SK-N-SH treated with all-trans-retinoic acid at 6 μM for 48 hours (cell line): Measurements from ENCODE around the gene ITGB7.

Experiments used
- ATAC-seq: fragments of 200-7000 bp; cut with Tn5 transposase; 3 replicates; pipeline ENCODE4 v1.9.1; 2020; ENCODE audit warnings: mild to moderate bottlenecking, moderate library complexity
- ARNTL ChIP-seq: fragments of 450-650 bp; formaldehyde crosslinking; IDR thresholded peaks from 2 replicates; pipeline ENCODE4 v1.5.0; 2020; ENCODE audit warnings: low read depth, mild to moderate bottlenecking, moderate library complexity, borderline replicate concordance
- BACH2 ChIP-seq: fragments of 250-450 bp; sonication (Bioruptor Pico); IDR thresholded peaks from 2 replicates; pipeline ENCODE4 v1.9.0; 2021; ENCODE audit warnings: mild to moderate bottlenecking, borderline replicate concordance
- ESRRG ChIP-seq: fragments of 250-450 bp; sonication (Bioruptor Pico); IDR thresholded peaks from 2 replicates; pipeline ENCODE4 v1.6.1; 2021; ENCODE audit warnings: mild to moderate bottlenecking
- GLIS3 ChIP-seq: fragments of 250-450 bp; sonication (Bioruptor Pico); IDR thresholded peaks from 2 replicates; pipeline ENCODE4 v1.5.0; 2020; ENCODE audit warnings: mild to moderate bottlenecking, moderate library complexity
- ISL1 ChIP-seq: fragments of 250-450 bp; sonication (Bioruptor Pico); IDR thresholded peaks from 2 replicates; pipeline ENCODE4 v2.1.2; 2022; ENCODE audit warnings: mild to moderate bottlenecking, moderate library complexity
- OSR1 ChIP-seq: fragments of 250-450 bp; sonication (Bioruptor Pico); IDR thresholded peaks from 2 replicates; pipeline ENCODE4 v1.8.0; 2022; ENCODE audit warnings: moderate library complexity, mild to moderate bottlenecking, inconsistent platforms
- PATZ1 ChIP-seq: fragments of 250-450 bp; sonication (Bioruptor Pico); IDR thresholded peaks from 2 replicates; pipeline ENCODE4 v1.8.0; 2020; ENCODE audit warnings: mild to moderate bottlenecking, moderate library complexity, borderline replicate concordance
- POU6F1 ChIP-seq: fragments of 250-450 bp; sonication (Bioruptor Pico); IDR thresholded peaks from 2 replicates; pipeline ENCODE4 v1.8.0; 2021; ENCODE audit warnings: low read depth, mild to moderate bottlenecking, moderate library complexity, borderline replicate concordance
- PPARA ChIP-seq: fragments of 250-450 bp; sonication (Bioruptor Pico); IDR thresholded peaks from 2 replicates; pipeline ENCODE4 v1.5.0; 2020; ENCODE audit warnings: mild to moderate bottlenecking, borderline replicate concordance
- RARB ChIP-seq: fragments of 250-450 bp; sonication (Bioruptor Pico); IDR thresholded peaks from 2 replicates; pipeline ENCODE4 v1.8.0; 2021; ENCODE audit warnings: mild to moderate bottlenecking, moderate library complexity
- SNAI2 ChIP-seq: fragments of 250-450 bp; sonication (Bioruptor Pico); IDR thresholded peaks from 2 replicates; pipeline ENCODE4 v1.5.0; 2020; ENCODE audit warnings: mild to moderate bottlenecking, moderate library complexity
- TCF4 ChIP-seq: fragments of 250-450 bp; sonication (Bioruptor Pico); IDR thresholded peaks from 2 replicates; pipeline ENCODE4 v1.8.0; 2021; ENCODE audit warnings: mild to moderate bottlenecking, moderate library complexity, borderline replicate concordance
- TOX ChIP-seq: fragments of 250-450 bp; sonication (Bioruptor Pico); IDR thresholded peaks from 2 replicates; pipeline ENCODE4 v1.8.0; 2021; ENCODE audit warnings: mild to moderate bottlenecking, moderate library complexity, borderline replicate concordance
- TSHZ2 ChIP-seq: fragments of 250-450 bp; sonication (Bioruptor Pico); IDR thresholded peaks from 2 replicates; pipeline ENCODE4 v1.5.0; 2020; ENCODE audit warnings: mild to moderate bottlenecking, moderate library complexity
- ZC3H10 ChIP-seq: fragments of 250-450 bp; sonication (Bioruptor Pico); IDR thresholded peaks from 2 replicates; pipeline ENCODE4 v1.5.1; 2021; ENCODE audit warnings: mild to moderate bottlenecking, moderate library complexity
- ZFP3 ChIP-seq: fragments of 250-450 bp; sonication (Bioruptor Pico); IDR thresholded peaks from 2 replicates; pipeline ENCODE4 v1.5.0; 2020; ENCODE audit warnings: mild to moderate bottlenecking, moderate library complexity
- ZNF565 ChIP-seq: fragments of 450-650 bp; formaldehyde crosslinking; conservative IDR thresholded peaks from 2 replicates; pipeline ENCODE4 v1.5.0; 2020; ENCODE audit warnings: low read depth, mild to moderate bottlenecking, moderate library complexity
- ZNF70 ChIP-seq: fragments of 450-650 bp; formaldehyde crosslinking; IDR thresholded peaks from 2 replicates; pipeline ENCODE4 v1.5.0; 2020; ENCODE audit warnings: mild to moderate bottlenecking, moderate library complexity
- ZNF8 ChIP-seq: fragments of 450-650 bp; formaldehyde crosslinking; IDR thresholded peaks from 2 replicates; pipeline ENCODE4 v1.5.0; 2020; ENCODE audit warnings: mild to moderate bottlenecking, moderate library complexity
- TF ChIP-seq, protein P1 (sequence below): fragments of 250-450 bp; sonication (Bioruptor Pico); IDR thresholded peaks from 2 replicates; pipeline ENCODE4 v1.5.1; 2020; ENCODE audit warnings: low read depth, mild to moderate bottlenecking, moderate library complexity

Gene ITGB7

GRCh38 chr12:53193040-53193439 is 14.0 kb downstream of the ITGB7 start:
- ATAC-seq: no peak
- TF ChIP-seq TSHZ2 (no peak), ESRRG (CRISPR knock-in tag) (no peak), TCF4 (CRISPR knock-in tag) (no peak), ZFP3 (CRISPR knock-in tag) (no peak), SNAI2 (CRISPR knock-in tag) (no peak), ISL1 (CRISPR knock-in tag) (no peak), OSR1 (no peak), ZNF8 (CRISPR knock-in tag) (no peak), BACH2 (CRISPR knock-in tag) (no peak), ZC3H10 (CRISPR knock-in tag) (no peak), PATZ1 (CRISPR knock-in tag) (no peak), ARNTL (CRISPR knock-in tag) (no peak), ZNF565 (CRISPR knock-in tag) (no peak), POU6F1 (CRISPR knock-in tag) (no peak), GLIS3 (CRISPR knock-in tag) (no peak)
- TF ChIP-seq, protein P1, sequence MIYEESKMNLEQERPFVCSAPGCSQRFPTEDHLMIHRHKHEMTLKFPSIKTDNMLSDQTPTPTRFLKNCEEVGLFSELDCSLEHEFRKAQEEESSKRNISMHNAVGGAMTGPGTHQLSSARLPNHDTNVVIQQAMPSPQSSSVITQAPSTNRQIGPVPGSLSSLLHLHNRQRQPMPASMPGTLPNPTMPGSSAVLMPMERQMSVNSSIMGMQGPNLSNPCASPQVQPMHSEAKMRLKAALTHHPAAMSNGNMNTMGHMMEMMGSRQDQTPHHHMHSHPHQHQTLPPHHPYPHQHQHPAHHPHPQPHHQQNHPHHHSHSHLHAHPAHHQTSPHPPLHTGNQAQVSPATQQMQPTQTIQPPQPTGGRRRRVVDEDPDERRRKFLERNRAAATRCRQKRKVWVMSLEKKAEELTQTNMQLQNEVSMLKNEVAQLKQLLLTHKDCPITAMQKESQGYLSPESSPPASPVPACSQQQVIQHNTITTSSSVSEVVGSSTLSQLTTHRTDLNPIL (CRISPR knock-in tag): no peak

- ATAC-seq: no peak
- TF ChIP-seq PATZ1 (CRISPR knock-in tag): no peak
- TF ChIP-seq TOX: no peak
- no peak for TF ChIP-seq PPARA (CRISPR knock-in tag)
- no peak for TF ChIP-seq ZNF565 (CRISPR knock-in tag)
- no peak for TF ChIP-seq GLIS3 (CRISPR knock-in tag)
- TF ChIP-seq ZNF8 (CRISPR knock-in tag): no peak
- no peak for TF ChIP-seq ZC3H10 (CRISPR knock-in tag)
- TF ChIP-seq TCF4 (CRISPR knock-in tag): no peak
- TF ChIP-seq RARB (CRISPR knock-in tag): no peak
- TF ChIP-seq ZNF70: no peak
- no peak for TF ChIP-seq ESRRG (CRISPR knock-in tag)
- no peak for TF ChIP-seq OSR1
- TF ChIP-seq TSHZ2: no peak
- no peak for TF ChIP-seq SNAI2 (CRISPR knock-in tag)
These were observed 14.5 kb downstream of the ITGB7 start for GRCh38 chr12:53192531-53193021.
